Frontal cortex (tissue), 4 donors: ENCODE data around the gene PHC3. TPM values are rescaled to one million over a fixed set of nuclear protein-coding genes. Genes with fewer than 3 reads are reported as not detected.
"Not testable (repeated sequence)": the region's sequence is repeated elsewhere in the genome, so short reads cannot be mapped to it uniquely, and the experiment has no call there.

Experiments
- DNase-seq, 2 donors: peaks; one replicate each; pipeline ENCODE4 v3.0.0; 2012; ENCODE audit warnings: low spot score in 2 of 2
- FAIRE-seq: peaks from 2 replicates; lab custom pipeline; 2012; peaks lifted over from hg19 to GRCh38; lab: Jason Lieb, UNC
- total RNA-seq: library from RNA; depleted of rRNA; stranded (reverse); fragments of >200 nt; gene quantifications from one replicate; pipeline ENCODE4 v1.2.3, GENCODE V29; 2014
- donor health status: control.
- donor health status: control.
- donor health status: control.

The PHC3 gene, protein sequence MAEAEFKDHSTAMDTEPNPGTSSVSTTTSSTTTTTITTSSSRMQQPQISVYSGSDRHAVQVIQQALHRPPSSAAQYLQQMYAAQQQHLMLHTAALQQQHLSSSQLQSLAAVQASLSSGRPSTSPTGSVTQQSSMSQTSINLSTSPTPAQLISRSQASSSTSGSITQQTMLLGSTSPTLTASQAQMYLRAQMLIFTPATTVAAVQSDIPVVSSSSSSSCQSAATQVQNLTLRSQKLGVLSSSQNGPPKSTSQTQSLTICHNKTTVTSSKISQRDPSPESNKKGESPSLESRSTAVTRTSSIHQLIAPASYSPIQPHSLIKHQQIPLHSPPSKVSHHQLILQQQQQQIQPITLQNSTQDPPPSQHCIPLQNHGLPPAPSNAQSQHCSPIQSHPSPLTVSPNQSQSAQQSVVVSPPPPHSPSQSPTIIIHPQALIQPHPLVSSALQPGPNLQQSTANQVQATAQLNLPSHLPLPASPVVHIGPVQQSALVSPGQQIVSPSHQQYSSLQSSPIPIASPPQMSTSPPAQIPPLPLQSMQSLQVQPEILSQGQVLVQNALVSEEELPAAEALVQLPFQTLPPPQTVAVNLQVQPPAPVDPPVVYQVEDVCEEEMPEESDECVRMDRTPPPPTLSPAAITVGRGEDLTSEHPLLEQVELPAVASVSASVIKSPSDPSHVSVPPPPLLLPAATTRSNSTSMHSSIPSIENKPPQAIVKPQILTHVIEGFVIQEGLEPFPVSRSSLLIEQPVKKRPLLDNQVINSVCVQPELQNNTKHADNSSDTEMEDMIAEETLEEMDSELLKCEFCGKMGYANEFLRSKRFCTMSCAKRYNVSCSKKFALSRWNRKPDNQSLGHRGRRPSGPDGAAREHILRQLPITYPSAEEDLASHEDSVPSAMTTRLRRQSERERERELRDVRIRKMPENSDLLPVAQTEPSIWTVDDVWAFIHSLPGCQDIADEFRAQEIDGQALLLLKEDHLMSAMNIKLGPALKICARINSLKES
- total RNA-seq = 35.1 TPM

DNA sequence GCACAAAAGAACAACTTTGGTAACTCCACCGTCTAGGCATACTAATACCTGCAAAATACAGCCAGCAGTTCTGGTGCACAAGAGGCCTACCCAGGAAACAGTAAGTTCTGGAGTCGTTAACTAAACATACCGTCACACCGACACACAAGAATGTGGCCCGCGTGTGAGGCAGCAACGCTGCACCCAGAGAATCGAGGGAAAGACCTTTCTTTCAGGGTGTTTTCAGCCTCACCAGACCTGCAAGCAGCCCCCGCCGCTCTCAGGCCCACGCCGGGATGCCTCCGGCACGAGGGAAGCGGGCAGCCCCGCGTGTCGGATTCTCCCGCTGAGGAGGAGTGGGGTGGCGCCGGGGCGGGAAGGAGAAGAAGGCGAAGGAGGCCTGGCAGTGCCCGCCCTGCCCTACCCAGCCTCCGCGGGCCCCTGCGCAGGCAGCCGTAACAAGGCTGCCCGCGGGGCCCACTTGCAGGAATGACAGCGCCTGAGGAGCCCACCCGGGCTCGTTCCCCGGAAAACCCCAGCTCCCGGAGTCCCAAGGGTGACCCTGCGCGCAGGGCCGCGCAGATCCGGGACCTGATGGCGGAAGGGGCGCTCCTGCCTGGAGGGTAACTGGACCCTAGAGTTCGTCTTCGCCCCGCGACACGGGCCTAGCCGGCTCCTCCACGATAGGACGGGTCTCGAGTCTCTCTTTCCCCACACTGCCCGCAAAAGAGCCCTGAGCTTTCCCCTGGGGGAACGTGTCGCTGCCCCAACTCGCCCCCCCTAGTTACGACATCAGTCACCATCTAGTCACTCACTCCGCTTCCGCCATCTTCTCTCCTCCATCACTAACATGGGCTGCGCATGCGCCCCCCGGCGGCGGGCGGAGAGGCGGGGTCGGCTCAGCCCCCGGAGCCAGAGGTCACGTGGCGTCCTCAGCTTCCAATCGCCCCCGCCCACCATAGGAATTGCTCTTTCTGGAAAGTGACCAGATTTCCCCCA, at the start of gene PHC3:
Gene PHC3, minus strand, starts transcription at position 826 of the 978 bp plus-strand sequence. Its CDS starts 18 bp downstream, at position 808.
- no peak for FAIRE-seq

DNA sequence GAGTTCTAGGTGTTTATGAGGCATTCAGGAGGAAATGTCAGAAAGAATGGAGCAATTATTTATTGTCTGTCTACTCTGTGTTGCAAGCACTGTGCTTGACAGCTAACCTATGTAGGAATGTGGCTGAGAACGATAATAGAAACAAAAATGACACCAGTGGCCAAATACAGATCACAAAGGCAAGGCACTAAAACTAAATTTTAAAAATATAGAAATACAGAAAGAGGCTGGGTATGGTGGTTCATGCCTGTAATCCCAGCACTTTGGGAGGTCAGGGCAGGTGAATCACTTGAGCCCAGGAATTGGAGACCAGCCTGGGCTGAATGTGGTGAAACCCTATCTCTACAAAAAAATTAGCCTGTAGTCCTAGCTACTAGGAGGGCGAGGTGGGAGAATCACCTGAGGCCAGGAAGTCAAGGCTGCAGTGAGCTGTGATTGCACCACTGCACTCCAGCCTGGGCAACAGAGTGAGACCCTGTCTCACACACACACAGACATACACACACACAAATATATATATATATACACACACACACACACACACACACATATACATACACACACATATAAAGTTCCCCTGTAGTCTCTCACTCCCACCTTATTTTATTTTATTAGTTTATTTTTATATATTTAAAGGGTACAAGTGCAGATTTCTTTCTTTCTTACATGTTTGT, 46.7 kb upstream of the PHC3 start:
- no peak for DNase-seq
- FAIRE-seq = no peak

More for the DNA sequence above, at the start of gene PHC3:
- DNase-seq = peak; percentile 92 to 95

DNA sequence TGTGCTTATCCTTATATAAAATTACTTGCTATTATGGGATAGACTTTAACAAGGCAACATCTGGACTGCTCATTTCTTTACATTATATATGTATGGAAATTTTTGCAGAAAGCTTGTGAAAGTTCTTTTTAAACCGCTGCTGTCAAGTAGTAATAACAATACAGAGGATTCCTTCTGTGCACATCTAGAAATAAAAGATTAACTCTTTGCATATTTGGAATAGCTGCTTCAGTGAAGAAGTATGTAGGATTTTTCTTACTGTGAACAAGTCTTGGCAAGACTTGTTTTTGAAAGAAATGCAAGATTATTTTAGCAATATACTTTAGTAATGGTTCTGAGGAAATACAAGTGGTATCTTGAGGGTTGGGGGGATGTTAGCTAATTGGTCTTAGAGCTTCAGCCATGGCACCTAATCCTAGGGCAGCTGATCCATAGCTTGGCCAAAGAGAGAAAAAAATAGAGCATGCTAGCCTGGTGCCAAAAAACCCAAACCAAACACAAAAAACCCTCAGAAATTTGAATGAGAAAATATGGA, 45.0 kb upstream of the PHC3 start:
- FAIRE-seq (no peak), DNase-seq (no peak)

DNA sequence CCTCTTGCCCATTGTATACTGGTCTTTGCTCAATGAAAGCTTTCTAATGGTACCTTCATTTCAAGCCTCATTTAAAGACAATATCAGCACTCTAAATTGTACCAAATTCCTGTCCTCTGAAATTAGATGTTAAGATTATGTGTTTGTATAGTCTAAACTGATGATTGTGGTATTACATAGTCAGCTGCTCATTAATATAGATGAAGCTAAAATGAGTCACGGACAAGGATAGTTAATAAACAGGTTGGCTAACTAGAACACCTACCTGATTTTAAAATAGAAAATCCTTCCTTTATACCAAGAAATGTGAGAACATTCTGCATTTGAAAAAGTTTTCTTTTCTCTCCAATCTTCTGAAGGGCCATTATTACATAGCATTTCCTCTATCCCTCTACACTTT, 43.6 kb upstream of the PHC3 start:
- DNase-seq = no peak
- no peak for FAIRE-seq

DNA sequence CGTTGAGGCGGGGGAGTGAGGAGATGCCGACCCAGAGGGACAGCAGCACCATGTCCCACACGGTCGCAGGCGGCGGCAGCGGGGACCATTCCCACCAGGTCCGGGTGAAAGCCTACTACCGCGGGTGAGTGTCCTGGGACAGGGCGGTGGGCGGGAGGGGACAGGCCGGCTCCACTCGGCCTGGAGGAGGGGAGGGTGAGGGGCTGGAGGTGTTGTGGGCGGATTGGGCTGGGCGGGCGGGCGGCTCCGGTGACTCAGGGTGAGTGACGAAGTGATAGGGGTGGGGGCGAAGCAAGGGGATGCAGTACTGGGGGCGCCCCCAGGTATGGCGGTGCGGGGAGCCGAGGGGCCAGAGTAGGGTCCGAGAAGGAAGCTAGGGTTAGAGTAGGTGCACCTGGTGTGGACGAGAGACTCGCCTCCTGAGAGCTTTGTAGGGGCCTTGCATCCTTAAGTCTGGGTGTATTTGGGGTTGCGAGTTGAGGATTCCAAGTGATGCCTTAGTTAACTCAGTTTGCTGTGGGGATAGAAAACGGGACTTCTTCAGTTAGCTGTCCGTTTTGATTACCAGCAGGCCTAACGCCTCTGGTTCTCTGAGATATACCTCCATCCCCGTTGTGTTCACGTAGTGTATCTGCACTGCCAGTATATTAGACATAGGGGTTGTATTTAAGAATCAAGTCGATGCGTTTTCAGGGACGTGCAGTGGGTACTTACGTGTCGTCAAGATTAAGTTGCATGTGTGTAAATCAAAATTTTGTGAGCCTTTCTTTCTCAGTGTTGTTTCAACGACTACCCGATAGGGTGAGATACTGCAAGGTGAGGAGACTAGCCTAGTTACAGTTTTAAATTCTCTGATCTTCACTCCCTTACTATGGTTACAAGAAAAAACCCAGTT, 41.4 kb upstream of the PHC3 start:
- FAIRE-seq = no peak

DNA sequence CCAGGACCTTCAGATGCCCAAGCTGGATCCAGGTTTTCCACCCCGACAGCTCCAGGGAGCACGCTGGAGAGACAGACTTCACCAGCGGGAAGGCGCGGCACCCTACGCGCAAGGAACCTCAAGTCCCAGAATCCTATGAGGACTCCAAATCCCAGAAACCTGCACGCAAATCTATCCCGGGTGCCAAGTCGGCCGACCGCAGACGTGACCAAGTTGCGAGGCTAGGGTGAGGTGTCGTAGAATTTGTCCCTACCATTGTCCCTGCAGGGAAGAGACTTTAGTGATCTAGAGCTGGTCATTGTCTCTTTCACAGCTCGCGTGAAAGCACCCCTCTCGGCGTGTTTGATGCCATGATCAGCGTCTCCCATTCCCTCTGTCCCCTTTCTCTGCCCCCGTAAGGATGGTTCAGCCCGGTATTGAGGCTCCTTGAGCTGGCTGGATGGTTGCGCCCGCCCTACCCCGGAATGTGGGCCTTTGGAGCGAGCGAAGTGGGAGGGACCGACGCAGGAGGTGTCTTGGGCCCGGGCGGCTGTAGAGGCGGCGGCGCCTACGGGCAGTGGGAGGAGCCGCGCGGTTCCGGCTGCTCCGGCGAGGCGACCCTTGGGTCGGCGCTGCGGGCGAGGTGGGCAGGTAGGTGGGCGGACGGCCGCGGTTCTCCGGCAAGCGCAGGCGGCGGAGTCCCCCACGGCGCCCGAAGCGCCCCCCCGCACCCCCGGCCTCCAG, 40.6 kb upstream of the PHC3 start, which contains the start of gene PRKCI:
Gene PRKCI, plus strand, starts transcription at position 501 of the 723 bp plus-strand sequence. CDS start 246 bp downstream, outside the sequence.
- FAIRE-seq = no peak

More for the DNA sequence above, 41.4 kb upstream of the PHC3 start:
- DNase-seq = peak; percentile 40 to 48

DNA sequence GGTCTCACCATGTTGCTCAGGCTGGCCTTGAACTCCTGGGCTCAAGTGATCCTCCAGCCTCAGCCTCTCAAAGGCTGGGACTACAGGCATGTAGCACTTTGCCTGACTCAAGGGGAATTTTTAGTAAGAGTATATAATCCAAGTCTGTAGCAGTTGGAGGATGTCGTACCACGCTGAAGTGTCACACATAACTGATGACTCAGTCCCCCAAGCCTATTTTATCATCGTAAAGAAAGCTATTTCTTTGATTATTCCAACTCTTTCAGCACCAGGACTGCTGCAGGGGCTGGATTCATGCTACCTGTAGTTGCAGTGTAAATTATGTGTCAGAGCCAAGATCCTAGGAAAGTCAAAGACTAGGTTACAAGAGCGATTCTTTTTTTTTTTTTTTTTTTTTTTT, 39.3 kb upstream of the PHC3 start:
- no peak for FAIRE-seq
- no peak for DNase-seq

More for the DNA sequence above, 40.6 kb upstream of the PHC3 start, which contains the start of gene PRKCI:
- peak; percentile 89 to 91 for DNase-seq

DNA sequence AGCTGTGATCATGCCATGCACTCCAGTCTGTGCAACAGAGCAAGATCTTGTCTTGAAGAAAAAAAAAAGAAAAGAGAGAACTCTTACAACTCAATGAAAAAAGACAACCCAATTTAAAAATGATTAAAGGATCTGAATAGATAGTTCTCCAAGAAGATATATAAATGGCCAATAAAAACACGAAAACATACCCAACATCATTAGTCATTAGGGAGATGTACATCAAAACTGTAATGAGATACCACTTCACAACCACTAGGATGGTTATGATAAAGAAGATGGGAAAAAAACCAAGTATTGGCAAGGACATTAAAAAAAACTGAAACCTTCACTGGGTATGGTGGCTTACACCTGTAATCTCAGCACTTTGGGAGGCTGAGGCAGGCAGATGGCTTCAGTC, 38.3 kb upstream of the PHC3 start:
- DNase-seq = no peak
- FAIRE-seq = no peak

DNA sequence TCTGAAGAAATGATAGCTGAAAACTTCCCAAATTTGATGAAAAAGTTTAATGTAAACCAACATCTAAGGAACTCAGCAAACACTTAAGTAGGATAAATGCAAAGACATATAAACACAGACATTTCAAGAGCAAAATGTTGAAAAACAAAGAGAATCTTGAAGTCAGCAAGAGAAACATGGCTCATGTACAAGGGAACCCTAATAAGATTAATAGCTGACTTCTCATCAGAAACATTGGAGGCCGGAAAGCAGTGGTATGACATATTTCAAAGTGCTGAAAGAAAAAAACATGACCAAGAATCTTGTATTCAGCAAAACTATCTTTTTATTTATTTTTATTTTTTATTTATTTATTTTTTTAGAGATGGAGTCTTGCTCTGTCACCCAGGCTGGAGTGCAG, 30.1 kb upstream of the PHC3 start:
- no peak for FAIRE-seq
- no peak for DNase-seq

DNA sequence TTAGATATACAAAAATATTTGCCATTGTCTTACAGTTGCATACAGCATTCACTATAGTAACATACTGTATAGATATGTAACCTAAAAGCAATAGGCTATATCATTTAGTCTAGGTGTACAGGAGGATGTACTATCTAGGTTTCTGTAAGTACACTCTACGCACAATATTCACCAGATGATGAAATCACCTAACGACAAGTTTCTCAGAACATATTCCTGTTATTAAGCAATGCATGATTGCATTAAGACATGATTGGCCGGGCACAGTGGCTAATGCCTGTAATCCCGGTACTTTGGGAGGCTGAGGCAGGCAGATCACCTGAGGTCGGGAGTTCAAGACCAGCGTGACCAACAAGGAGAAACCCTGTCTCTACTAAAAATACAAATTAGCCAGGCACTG, 26.2 kb upstream of the PHC3 start:
- DNase-seq (no peak), FAIRE-seq (no peak)

DNA sequence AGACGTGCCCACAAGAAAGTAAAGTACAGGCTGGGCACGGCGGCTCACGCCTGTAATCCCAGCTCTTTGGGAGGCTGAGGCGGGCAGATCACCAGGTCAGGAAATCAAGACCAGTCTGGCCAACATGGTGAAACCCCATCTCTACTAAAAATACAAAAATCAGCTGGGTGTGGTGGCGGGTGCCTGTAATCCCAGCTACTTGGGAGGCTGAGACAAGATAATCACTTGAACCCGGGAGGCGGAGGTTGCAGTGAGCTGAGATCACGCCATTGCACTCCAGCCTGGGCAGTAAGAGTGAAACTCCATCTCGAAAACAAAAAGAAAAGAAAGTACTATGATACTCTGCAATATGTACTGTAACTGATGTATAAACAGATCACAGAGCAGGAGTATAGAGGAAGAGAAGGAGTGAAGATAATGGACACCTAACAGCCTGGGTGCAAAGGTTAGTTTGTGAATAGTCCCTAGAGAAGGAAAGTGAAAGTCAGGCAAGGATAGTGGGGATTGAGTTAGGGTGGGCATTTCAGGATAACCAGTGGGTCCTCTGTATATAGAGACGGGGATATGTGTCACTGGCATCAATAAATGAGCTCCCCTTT, 24.7 kb upstream of the PHC3 start:
- DNase-seq, FAIRE-seq: not testable (repeated sequence)

DNA sequence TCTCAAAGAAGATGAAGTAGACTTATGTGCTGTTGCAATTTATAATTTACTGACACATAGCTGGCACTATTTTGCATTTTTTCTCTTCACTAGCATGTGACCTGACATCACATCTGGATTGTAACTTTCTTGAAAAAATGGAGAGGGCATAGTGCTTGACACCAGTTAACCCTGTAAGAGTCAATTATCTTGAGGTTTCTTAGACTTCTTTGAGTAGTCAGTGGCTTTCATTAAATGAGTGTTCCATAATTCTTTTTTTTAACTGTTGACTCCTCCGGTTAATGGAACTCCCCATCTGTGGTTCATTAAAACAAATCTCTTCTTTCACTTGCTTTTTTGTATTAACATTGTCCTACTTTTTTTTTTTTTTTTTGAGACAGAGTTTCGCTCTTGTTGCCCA, 23.8 kb upstream of the PHC3 start:
- DNase-seq (no peak), FAIRE-seq (no peak)

DNA sequence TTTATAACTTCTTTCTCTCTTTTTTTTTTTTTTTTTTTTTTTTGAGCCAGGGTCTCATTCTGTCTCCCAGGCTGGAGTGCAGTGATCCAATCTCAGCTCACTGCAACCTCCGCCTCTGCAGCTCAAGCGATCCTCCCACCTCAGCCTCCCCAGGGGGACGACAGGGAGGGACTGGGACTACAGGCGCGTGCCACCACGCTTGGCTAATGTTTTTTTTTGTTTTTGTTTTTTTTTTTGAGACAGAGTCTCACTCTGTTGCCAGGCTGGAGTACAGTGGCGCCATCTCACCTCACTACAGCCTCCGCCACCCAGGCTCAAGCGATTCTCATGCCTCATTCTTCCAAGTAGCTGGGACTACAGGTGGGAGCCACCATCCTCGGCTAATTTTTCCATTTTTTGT, 23.0 kb upstream of the PHC3 start:
- DNase-seq (no peak), FAIRE-seq (no peak)

DNA sequence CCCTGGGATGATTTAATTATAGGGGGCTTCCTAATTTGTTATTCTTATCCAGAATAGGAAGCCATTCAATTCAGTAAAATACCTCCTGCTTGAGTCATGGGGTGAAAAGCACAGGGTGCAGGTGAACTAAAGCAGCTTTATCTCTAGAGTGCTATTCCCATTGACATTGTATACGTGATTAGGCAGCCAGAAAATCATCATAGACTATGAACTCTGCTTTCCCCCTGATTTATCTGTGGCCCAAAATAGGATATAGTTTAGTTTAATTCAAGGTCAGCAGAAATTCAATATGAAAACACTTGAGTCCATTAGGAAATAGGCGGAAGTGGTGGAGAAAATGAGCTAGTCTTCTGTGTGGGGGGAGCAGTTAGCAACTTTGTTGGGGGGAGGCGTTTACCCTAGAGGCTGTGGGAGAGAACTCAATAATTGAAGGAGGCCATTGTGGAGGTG, 22.5 kb upstream of the PHC3 start:
- DNase-seq = no peak
- no peak for FAIRE-seq

DNA sequence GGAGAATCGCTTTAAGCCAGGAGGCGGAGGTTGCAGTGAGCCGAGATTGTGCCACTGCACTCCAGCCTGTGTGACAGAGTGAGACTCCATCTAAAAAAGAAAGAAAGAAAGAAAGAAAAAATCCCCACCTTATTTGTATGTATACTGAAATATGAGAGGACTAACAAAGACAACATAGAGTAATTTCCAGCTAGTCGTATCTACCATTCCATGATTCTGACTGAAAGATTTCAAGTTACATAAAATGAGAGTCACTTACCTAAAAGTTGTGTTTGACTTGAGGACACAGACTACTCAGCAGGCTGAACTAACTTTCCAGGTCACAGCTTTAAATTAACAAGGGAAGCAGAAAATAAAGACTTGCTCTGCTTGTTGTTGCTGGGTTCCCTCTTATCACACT, 21.9 kb upstream of the PHC3 start:
- no peak for FAIRE-seq
- no peak for DNase-seq

DNA sequence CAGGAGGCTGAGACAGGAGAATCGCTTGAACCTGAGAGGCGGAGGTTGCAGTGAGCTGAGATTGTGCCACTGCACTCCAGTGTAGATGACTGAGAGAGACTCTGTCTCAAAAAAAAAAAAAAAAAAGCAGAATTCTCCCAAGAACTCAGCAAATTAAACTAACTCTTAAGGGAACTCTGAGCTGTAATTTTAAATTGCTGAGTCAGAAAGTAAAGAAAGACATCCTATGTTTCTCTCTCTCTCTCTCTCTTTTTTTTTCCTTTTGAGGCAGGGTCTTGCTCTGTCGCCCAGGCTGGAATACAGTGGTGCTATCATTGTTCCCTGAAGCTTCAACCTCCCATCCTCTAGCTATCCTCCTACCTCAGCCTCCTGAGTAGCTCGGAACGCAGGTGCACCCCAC, 20.0 kb upstream of the PHC3 start:
- no peak for DNase-seq
- FAIRE-seq = no peak
